Thoracic aorta (tissue), 2 donors: ENCODE data around the gene TMEM106C. TPM values are rescaled to one million over a fixed set of nuclear protein-coding genes. Genes with fewer than 3 reads are reported as not detected.

ENCODE experiments used
- ATAC-seq: fragments of 150-250 bp; one replicate; pipeline ENCODE4 v1.8.0; 2017; ENCODE audit warnings: low read depth; ENCODE audit not compliant: insufficient number of reproducible peaks, low FRiP score
- DNase-seq: peaks from one replicate; pipeline ENCODE4 v3.0.0-alpha.2; 2020; ENCODE audit warnings: low spot score
- H3K27ac ChIP-seq, 2 donors: fragments of 200-600 bp; sonication (generic); 1 replicate in 1 of 2; 2 replicates in 1 of 2; pipeline ENCODE4 v1.5.1; 2016; ENCODE audit warnings: mild to moderate bottlenecking in 2 of 2, moderate library complexity in 2 of 2
- H3K27me3 ChIP-seq: fragments of 200-600 bp; sonication (generic); replicated peaks from 2 replicates; pipeline ENCODE4 v1.6.0; 2016; ENCODE audit warnings: mild to moderate bottlenecking; ENCODE audit not compliant: insufficient read depth
- H3K36me3 ChIP-seq: fragments of 200-600 bp; sonication (generic); one replicate; pipeline ENCODE4 v1.5.1; 2016
- H3K4me1 ChIP-seq, 2 donors: fragments of 200-600 bp; sonication (generic); 1 replicate in 1 of 2; 2 replicates in 1 of 2; pipeline versions ENCODE4 v1.5.1 to v1.6.0; 2016; ENCODE audit warnings: low read depth in 2 of 2, mild to moderate bottlenecking in 1 of 2; ENCODE audit not compliant: control insufficient read depth in 1 of 2
- H3K4me3 ChIP-seq: fragments of 200-600 bp; sonication (generic); 2 replicates; pipeline ENCODE4 v1.5.1; 2016; ENCODE audit warnings: mild to moderate bottlenecking
- H3K9me3 ChIP-seq: fragments of 200-600 bp; sonication (generic); 2 replicates; pipeline ENCODE4 v1.5.1; 2016
- CTCF ChIP-seq: fragments of 200-600 bp; sonication (generic); IDR thresholded peaks from one replicate; pipeline ENCODE4 v1.5.1; 2019; ENCODE audit warnings: antibody characterized with exemption
- total RNA-seq, 2 donors: library from RNA; depleted of rRNA; stranded (reverse); fragments of >200 nt; gene quantifications; one replicate each; pipeline versions ENCODE4 v1.1.0 to v1.2.3, GENCODE V29; 2016

TMEM106C gene
- total RNA-seq, 2 donors from 2014 or later = 48.1 to 149 TPM

- no peak for TF ChIP-seq CTCF
- ATAC-seq (no peak), DNase-seq (no peak)
- Histone ChIP-seq H3K27ac (no peak overlapping the region), H3K36me3 (no peaks in the 10 kb centered on the region), H3K4me3 (no peak overlapping the region), H3K9me3 (no peaks in the 10 kb centered on the region), H3K4me1 (peaks cover under 1 to 14% of the 10 kb centered on the region in 2 donors), H3K27me3 (no peaks in the 10 kb centered on the region)
Measured at GRCh38 chr12:47997321-47997720, 33.9 kb downstream of the TMEM106C start.

DNA sequence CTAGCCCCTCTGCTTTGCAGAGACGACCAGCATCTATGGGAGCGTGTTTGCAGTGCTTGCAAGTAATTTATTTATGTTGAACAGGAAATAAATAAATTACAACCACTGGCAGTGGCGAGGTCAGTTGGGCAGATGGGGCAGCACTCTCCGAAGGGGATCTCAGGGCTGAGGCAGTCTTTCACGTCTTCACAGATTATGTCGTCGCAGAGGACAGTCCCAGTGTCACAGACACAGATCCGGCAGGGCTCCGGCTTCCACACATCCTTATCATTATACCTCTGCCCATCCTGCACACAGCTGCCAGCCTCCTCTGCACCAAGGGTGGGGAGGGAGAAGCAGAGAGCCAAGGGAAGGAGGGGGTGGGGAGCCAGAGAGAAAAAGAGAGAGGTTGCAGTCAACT, 36.4 kb downstream of the TMEM106C start:
- ATAC-seq (no peak), DNase-seq (no peak)
- Histone ChIP-seq H3K27me3 (peaks cover 5% of the 10 kb centered on the region), H3K4me1 (peaks cover 19 to 39% of the 10 kb centered on the region in 2 donors), H3K9me3 (no peaks in the 10 kb centered on the region), H3K36me3 (no peaks in the 10 kb centered on the region), H3K27ac (no peak overlapping the region), H3K4me3 (no peak overlapping the region)
- no peak for TF ChIP-seq CTCF

- TF ChIP-seq CTCF = no peak
- ATAC-seq = no peak
- no peaks in the 10 kb centered on the region for H3K36me3 ChIP-seq
- DNase-seq = no peak
- H3K4me1 ChIP-seq = peaks cover 19 to 47% of the 10 kb centered on the region in 2 donors
- peaks cover 10% of the 10 kb centered on the region for H3K27me3 ChIP-seq
- peak overlapping the region in 1 of 2 donors; percentile 32 for H3K27ac ChIP-seq
- no peaks in the 10 kb centered on the region for H3K9me3 ChIP-seq
- peak overlapping the region; percentile 79 for H3K4me3 ChIP-seq
Measured at GRCh38 chr12:48000878-48001504, 37.6 kb downstream of the TMEM106C start.

GRCh38 chr12:48001505-48002413, 38.4 kb downstream of the TMEM106C start:
- no peak for TF ChIP-seq CTCF
- peaks cover 14% of the 10 kb centered on the region for H3K27me3 ChIP-seq
- H3K27ac ChIP-seq = peak overlapping the region in 1 of 2 donors; percentile 32
- H3K4me1 ChIP-seq = peaks cover 19 to 47% of the 10 kb centered on the region in 2 donors
- H3K4me3 ChIP-seq = peak overlapping the region; percentile 79
- no peaks in the 10 kb centered on the region for H3K36me3 ChIP-seq
- ATAC-seq = no peak
- DNase-seq = no peak
- no peaks in the 10 kb centered on the region for H3K9me3 ChIP-seq

DNA sequence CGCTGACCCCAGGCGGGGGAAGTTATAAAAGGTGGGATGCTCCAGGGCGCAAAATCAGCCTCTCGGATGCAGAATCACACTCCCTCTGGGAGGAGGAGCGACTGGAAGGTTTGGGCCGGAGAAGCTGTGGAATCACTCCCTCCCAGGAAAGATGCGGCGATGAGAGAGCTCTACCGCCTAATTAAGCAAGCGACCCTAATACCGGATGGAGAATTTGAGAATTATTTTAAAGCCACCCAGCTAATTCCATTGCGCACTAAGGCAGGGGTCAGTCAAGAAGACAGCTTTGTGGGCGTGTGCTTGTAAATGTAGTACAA, 39.0 kb downstream of the TMEM106C start:
- Histone ChIP-seq H3K27me3 (peaks cover 19% of the 10 kb centered on the region), H3K36me3 (no peaks in the 10 kb centered on the region), H3K4me3 (peak overlapping the region; percentile 79), H3K27ac (no peak overlapping the region), H3K9me3 (no peaks in the 10 kb centered on the region), H3K4me1 (peaks cover 19 to 47% of the 10 kb centered on the region in 2 donors)
- DNase-seq = no peak
- no peak for TF ChIP-seq CTCF
- ATAC-seq = no peak
